ENCODE data around the gene INTS11. TPM values are rescaled to one million over a fixed set of nuclear protein-coding genes. Genes with fewer than 3 reads are reported as not detected.

INTS11 gene
- polyA plus RNA-seq, 3 donors: 46.2 to 154 (median 49.6) TPM

GRCh38 chr1:1357871-1358432 lies 33.5 kb upstream of the INTS11 start:
- TF ChIP-seq CTCF (IDR thresholded peaks at IDR 0.05): no peak
- no peaks in the 10 kb centered on the region for H3K79me2 ChIP-seq (ENCODE audit: insufficient read depth, low read length)
- H4K20me1 ChIP-seq (ENCODE audit: insufficient read depth, low read length): no peaks in the 10 kb centered on the region
- no peaks in the 10 kb centered on the region for H3K4me1 ChIP-seq (ENCODE audit: control insufficient read depth in 1 of 2, insufficient read depth in 2 of 2, low read length in 2 of 2)
- Mint-ChIP-seq H3K4me3 (peak overlapping the region in 1 of 2 donors; percentile 48), H3K27me3 (ENCODE audit: low read depth in 3 of 3) (peaks cover 69 to 99% (median 71%) of the 10 kb centered on the region in 3 donors), H3K27ac (no peak overlapping the region), H3K36me3 (peaks cover 0 to 2% of the 10 kb centered on the region in 2 donors), H3K4me1 (peaks cover 6% of the 10 kb centered on the region), H3K9me3 (peaks cover 0 to 10% (median 3%) of the 10 kb centered on the region in 7 donors)
- H2AFZ ChIP-seq (ENCODE audit: insufficient read depth, low read depth, low read length, poor library complexity, severe bottlenecking): peak overlapping the region; percentile 21
- no peak overlapping the region for H3K27ac ChIP-seq (ENCODE audit: low read depth in 1 of 2, low read length in 2 of 2)
- intact Hi-C loops (cut with micrococcal nuclease): no loop called here
- no peaks in the 10 kb centered on the region for H3K9me3 ChIP-seq (replicated peaks in 1 of 2; ENCODE audit: control insufficient read depth in 1 of 2, insufficient read depth in 1 of 2, low read length in 2 of 2)
- no peak for DNase-seq
- H3K27me3 ChIP-seq (ENCODE audit: control insufficient read depth in 2 of 2, insufficient read depth in 2 of 2, low read length in 2 of 2): peaks cover 11 to 75% of the 10 kb centered on the region in 2 donors
- WGBS (ENCODE audit: insufficient coverage): 26% methylated on average over 15 of the region's 18 CpGs
- H3K9ac ChIP-seq (ENCODE audit: insufficient read depth, low read length, poor library complexity, severe bottlenecking): no peak overlapping the region
- no peak overlapping the region for H3K4me3 ChIP-seq (replicated peaks in 1 of 3; ENCODE audit: low read depth in 2 of 3, low read length in 3 of 3)
- no peak overlapping the region for H3K4me2 ChIP-seq (replicated peaks; ENCODE audit: extremely low read depth, low read length, poor library complexity, severe bottlenecking)
- H3K36me3 ChIP-seq (replicated peaks in 1 of 2; ENCODE audit: control insufficient read depth in 1 of 2, insufficient read depth in 2 of 2, low read length in 2 of 2): no peaks in the 10 kb centered on the region

- Histone ChIP-seq H3K4me3 (replicated peaks in 1 of 3; ENCODE audit: low read depth in 2 of 3, low read length in 3 of 3) (no peak overlapping the region), H4K20me1 (ENCODE audit: insufficient read depth, low read length) (peaks cover under 1% of the 10 kb centered on the region), H2AFZ (ENCODE audit: insufficient read depth, low read depth, low read length, poor library complexity, severe bottlenecking) (no peak overlapping the region), H3K4me1 (ENCODE audit: control insufficient read depth in 1 of 2, insufficient read depth in 2 of 2, low read length in 2 of 2) (no peaks in the 10 kb centered on the region), H3K27ac (ENCODE audit: low read depth in 1 of 2, low read length in 2 of 2) (no peak overlapping the region), H3K36me3 (replicated peaks in 1 of 2; ENCODE audit: control insufficient read depth in 1 of 2, insufficient read depth in 2 of 2, low read length in 2 of 2) (no peaks in the 10 kb centered on the region), H3K4me2 (replicated peaks; ENCODE audit: extremely low read depth, low read length, poor library complexity, severe bottlenecking) (no peak overlapping the region), H3K9me3 (replicated peaks in 1 of 2; ENCODE audit: control insufficient read depth in 1 of 2, insufficient read depth in 1 of 2, low read length in 2 of 2) (no peaks in the 10 kb centered on the region), H3K9ac (ENCODE audit: insufficient read depth, low read length, poor library complexity, severe bottlenecking) (no peak overlapping the region), H3K27me3 (ENCODE audit: control insufficient read depth in 2 of 2, insufficient read depth in 2 of 2, low read length in 2 of 2) (peaks cover 11 to 82% of the 10 kb centered on the region in 2 donors), H3K79me2 (ENCODE audit: insufficient read depth, low read length) (no peaks in the 10 kb centered on the region)
- Mint-ChIP-seq H3K9me3 (peaks cover 0 to 10% (median 7%) of the 10 kb centered on the region in 7 donors), H3K36me3 (peaks cover 0 to 6% of the 10 kb centered on the region in 2 donors), H3K27ac (no peak overlapping the region), H3K4me1 (peaks cover 5% of the 10 kb centered on the region), H3K4me3 (peak overlapping the region in 1 of 2 donors; percentile 37), H3K27me3 (ENCODE audit: low read depth in 3 of 3) (peaks cover 69 to 99% (median 75%) of the 10 kb centered on the region in 3 donors)
- DNase-seq: no peak
- no peak for TF ChIP-seq CTCF (IDR thresholded peaks at IDR 0.05)
- intact Hi-C loops (cut with micrococcal nuclease): no loop called here
- 77% methylated on average over 22 of the region's 26 CpGs for WGBS (ENCODE audit: insufficient coverage)
These were observed 32.4 kb upstream of the INTS11 start for GRCh38 chr1:1356796-1357401.
